Measurements from ENCODE around the gene INSRR. TPM values are rescaled to one million over a fixed set of nuclear protein-coding genes. Genes with fewer than 3 reads are reported as not detected.

INSRR gene
- total and polyA plus RNA-seq, 9 donors, result 0.02 to 0.15 TPM; not detected in 7

- intact Hi-C loops (cut with DNase I), result loop anchor here in 2 of 4 donors (10.0 kb wide), 2 partner anchors 106 to 176 kb away; partner anchors contain the start of gene CRABP2 (in 1 of the 2)
- 66 to 74% (median 71%) methylated on average over 10 of the region's 10 CpGs for WGBS, 3 donors
- DNase-seq, result no peak
- TF ChIP-seq CTCF (IDR thresholded peaks at IDR 0.05), result no peak
- no peak for TF ChIP-seq POLR2A (IDR thresholded peaks at IDR 0.05)
- TF ChIP-seq EP300 (IDR thresholded peaks at IDR 0.05), result no peak
- Histone ChIP-seq H3K36me3 (no peaks in the 10 kb centered on the region), H3K4me3 (no peak overlapping the region), H3K27ac (no peak overlapping the region), H3K9me3 (no peaks in the 10 kb centered on the region), H3K27me3 (no peaks in the 10 kb centered on the region), H3K4me1 (ENCODE audit: insufficient read depth) (no peaks in the 10 kb centered on the region)
Measured at GRCh38 chr1:156881101-156881500, 22.2 kb upstream of the INSRR start.

GRCh38 chr1:156880473-156880872 is 21.6 kb upstream of the INSRR start:
- TF ChIP-seq EP300 (IDR thresholded peaks at IDR 0.05) (no peak), CTCF (IDR thresholded peaks at IDR 0.05) (no peak), POLR2A (IDR thresholded peaks at IDR 0.05) (no peak)
- Histone ChIP-seq H3K27ac (no peak overlapping the region), H3K4me1 (ENCODE audit: insufficient read depth) (no peaks in the 10 kb centered on the region), H3K9me3 (no peaks in the 10 kb centered on the region), H3K27me3 (no peaks in the 10 kb centered on the region), H3K4me3 (no peak overlapping the region), H3K36me3 (no peaks in the 10 kb centered on the region)
- WGBS, 3 donors, result 55 to 69% (median 64%) methylated on average over 5 of the region's 5 CpGs
- intact Hi-C loops (cut with DNase I), result loop anchor here in 2 of 4 donors (10.0 kb wide), 2 partner anchors 106 to 176 kb away; partner anchors contain the start of gene CRABP2 (in 1 of the 2)
- no peak for DNase-seq

DNA sequence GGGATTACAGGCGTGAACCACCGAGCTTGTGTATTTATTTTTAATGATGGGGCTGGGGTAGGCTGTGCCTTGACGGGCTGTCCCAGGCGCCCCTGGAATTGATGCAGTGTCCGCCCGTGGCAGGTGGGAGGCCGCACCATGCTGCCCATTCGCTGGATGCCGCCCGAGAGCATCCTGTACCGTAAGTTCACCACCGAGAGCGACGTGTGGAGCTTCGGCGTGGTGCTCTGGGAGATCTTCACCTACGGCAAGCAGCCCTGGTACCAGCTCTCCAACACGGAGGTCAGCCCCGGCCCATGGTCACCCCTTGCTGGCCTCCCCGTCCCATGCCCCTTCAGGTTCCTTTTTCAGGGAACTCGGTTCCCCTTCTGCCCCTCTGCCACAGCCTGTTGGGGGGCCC is 21.0 kb upstream of the INSRR start:
- H3K4me3 ChIP-seq, result no peak overlapping the region
- H3K4me1 ChIP-seq (ENCODE audit: insufficient read depth), result no peaks in the 10 kb centered on the region
- no peaks in the 10 kb centered on the region for H3K36me3 ChIP-seq
- TF ChIP-seq CTCF (IDR thresholded peaks at IDR 0.05), result no peak
- TF ChIP-seq EP300 (IDR thresholded peaks at IDR 0.05), result no peak
- TF ChIP-seq POLR2A (IDR thresholded peaks at IDR 0.05), result no peak
- intact Hi-C loops (cut with DNase I), result loop anchor here in 2 of 4 donors (10.0 kb wide), 2 partner anchors 105 to 175 kb away; partner anchors contain the start of gene CRABP2 (in 1 of the 2)
- no peaks in the 10 kb centered on the region for H3K9me3 ChIP-seq
- H3K27me3 ChIP-seq, result no peaks in the 10 kb centered on the region
- H3K27ac ChIP-seq, result no peak overlapping the region
- WGBS, 3 donors, result 92 to 95% (median 94%) methylated on average over 21 of the region's 21 CpGs
- DNase-seq, result no peak

GRCh38 chr1:156877433-156878170 is 18.7 kb upstream of the INSRR start:
- intact Hi-C loops (cut with DNase I), result no loop called here
- TF ChIP-seq EP300 (IDR thresholded peaks at IDR 0.05), result no peak
- no peak for TF ChIP-seq CTCF (IDR thresholded peaks at IDR 0.05)
- Histone ChIP-seq H3K27me3 (no peaks in the 10 kb centered on the region), H3K27ac (no peak overlapping the region), H3K36me3 (no peaks in the 10 kb centered on the region), H3K4me3 (no peak overlapping the region), H3K4me1 (ENCODE audit: insufficient read depth) (peaks cover 4% of the 10 kb centered on the region), H3K9me3 (no peaks in the 10 kb centered on the region)
- WGBS, 3 donors, result 76 to 81% (median 78%) methylated on average over 5 of the region's 5 CpGs
- no peak for DNase-seq

Data from ovary (tissue), 9 donors.